Islet of Langerhans (tissue), 1 donor: Measurements from ENCODE around the gene PROB1.
"Not testable (repeated sequence)": the region's sequence is repeated elsewhere in the genome, so short reads cannot be mapped to it uniquely, and the experiment has no call there.

ENCODE experiments used
- FAIRE-seq: peaks from one replicate; lab custom pipeline; 2011; peaks lifted over from hg19 to GRCh38; lab: Jason Lieb, UNC

PROB1 gene

DNA sequence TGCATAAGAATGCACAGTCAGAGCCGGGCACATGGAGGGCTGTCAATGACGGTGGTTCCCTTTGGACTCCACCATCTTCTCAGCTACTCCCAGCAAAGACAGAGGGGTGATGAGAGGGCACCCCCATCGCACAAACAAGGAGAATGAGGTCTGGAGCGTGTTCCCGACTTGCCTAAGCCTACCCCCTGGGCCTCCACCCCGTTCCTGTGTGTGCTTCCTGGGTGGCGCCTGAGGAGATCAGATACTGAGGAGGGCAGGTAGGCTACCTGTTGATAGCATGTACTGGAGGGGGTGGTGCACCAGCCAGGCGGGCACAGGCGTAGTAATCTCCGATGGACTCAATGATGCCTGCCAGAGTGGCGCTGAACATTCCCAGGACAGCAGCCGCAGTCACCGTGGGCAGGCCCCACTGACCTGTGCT is 16.0 kb downstream of the PROB1 start:
- FAIRE-seq: no peak

DNA sequence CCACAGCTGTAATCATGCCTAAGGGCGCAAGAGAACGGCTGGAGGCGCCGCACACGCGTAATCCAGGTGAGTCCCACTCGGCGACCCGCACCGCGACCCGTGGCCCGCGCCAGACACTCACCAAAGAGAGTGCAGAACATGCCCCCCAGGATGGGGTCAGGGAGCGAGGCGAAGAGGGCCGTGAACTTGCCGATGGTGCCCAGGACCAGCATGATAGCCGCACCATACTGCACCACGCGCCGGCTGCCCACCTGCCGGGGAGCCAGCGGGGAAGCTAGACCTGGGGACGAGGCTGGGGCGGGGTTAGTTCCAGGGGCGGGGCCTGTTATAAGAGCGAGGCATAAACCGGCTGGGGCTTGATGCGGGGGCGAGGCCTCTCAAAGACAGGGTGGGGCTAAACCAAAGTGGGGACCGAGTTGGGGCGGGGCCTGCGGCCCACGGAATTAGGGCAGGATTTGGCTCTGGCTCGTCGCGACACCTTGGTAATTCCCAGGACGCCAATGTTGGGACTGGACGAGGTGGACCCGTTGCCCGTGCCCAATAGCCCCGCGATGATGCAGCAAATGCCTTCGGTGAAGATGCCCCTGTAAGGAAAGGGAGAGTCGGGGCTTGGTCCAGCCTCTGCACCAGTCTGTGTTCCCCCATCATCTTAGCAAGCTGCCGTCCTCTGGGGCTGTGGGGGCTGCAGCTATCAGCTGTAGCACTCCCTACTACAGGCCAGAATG is 16.6 kb downstream of the PROB1 start:
- no peak for FAIRE-seq

DNA sequence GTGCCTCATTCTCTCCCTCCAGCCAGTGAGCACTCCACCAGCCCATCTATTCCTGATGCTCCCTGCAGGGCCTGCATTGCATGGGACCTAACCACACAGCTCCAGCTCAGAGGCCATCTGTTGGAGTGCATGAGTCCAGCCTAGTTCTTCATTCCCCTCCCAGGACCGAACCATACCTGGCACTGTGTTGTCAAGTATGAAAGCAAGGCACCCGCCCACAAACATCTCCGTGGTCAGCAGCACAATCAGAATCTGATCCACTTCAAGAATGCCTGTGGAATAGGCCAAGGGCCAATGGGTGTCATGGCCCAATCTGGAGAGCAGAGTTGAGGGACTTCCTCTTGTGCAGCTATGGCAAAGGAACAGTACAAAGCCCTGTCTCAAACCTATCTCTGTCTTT is 17.7 kb downstream of the PROB1 start:
- no peak for FAIRE-seq

DNA sequence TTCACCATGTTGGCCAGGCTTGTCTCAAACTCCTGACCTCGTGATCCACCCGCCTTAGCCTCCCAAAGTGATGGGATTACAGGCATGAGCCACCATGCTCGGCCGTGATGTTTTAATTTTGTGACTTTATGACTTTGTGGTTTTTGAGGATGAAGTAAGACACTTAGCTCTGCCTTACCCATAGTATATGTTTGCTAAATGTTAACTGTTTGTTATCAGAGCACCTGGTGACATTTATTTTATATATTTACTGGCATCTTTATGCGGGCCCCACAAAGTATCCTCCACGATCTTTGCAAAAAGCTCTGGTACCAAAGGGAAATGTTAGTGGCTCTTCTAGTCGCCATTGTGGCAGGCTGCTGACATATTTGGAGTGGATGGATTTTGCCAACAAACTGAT is 18.5 kb downstream of the PROB1 start:
- no peak for FAIRE-seq

DNA sequence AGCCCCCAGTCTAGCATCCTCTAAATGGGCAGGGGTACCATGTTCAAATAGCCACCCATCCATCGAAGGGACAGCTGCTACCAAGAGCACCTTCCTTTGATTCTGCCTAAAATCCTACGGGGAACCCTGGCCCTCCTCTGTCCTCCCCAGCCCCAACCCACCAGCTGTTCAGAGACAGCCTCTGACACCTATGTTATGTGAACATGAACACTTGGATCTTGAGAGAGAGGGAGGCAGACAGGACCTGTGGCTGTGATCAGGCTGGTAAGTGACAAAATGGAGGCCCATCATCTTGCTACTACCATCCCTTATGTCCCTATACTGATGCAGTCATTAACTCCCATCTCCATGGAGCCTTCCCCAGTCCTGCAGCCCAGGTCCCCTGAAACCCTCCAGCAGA is 20.0 kb downstream of the PROB1 start:
- FAIRE-seq: no peak

DNA sequence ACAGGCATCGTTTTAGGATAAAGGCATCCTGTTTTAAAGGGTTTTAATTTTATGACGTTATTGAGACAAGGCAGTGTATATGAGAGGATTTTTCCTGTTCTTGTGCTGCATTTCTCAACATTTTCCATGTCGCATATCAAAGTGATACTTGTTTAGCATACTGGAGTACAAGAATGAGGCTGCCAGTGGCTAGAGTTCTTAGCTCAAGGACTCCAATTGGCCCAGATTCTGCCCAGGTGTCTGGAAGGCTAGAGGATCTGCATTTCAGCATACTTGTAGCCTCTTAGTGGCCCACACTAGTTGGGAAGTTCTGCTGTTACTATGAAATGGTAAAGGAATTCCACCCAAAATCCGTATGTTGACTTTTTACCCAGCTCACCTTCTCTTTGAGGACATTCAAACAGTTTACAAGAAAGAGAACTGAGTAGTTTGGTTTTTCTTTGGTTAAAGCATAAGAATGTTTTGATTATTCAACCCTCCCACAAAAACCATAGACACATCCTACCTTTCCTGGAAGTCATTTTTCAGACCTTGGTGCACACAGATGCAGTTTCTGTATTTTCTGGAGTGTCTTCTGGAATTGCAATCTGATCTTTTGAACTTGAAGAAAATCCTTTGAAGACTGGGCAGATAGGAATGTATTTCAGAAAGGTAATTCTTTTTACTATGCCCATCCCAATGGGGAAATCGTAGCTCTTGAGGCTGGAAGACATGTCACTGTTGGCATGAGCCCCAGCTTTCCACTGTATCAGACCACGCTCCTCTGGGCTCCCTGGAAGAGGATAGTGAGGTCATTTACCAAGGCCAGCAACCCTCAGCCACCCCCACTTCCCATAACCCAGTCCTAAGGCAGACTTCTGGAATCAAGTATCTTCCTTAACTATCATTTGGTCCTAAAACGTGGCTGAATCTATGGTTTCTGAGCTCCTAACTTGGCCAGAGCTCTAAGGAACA is 23.1 kb downstream of the PROB1 start:
- FAIRE-seq: no peak

DNA sequence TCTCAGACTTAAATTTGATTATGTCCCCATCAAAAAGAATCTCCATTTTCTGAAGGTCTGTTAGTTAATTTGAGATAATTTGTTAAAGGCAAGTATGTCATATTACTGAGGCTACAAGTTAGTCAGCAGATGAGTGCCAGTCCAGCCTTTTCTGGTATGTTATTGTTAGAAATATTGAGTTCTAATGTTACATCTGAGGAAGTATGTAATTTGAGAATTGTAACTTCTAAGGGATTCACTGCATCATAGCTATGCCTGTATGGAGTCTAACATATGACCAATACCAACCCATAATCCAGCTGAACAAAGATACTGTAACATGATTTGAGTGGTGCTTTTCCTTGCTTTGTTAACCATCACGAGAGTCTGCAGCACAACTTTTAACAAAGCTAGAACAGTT is 25.7 kb downstream of the PROB1 start:
- FAIRE-seq: no peak

DNA sequence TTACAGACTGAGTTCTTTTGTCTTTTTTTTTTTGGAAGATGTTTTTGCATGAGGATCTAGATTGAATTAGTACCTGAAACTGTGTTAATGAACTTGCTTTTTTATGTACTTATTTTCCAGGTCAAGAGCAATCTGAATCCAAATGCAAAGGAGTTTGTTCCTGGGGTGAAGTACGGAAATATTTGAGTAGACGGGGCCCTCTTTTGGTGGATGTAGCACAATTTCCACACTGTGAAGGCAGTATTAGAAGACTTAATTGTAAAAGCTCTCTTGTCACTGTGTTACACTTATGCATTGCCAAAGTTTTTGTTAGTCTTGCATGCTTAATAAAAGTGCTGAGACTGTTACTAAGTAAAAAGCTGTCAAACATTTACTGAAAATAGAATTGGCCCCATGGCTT is 26.3 kb downstream of the PROB1 start:
- FAIRE-seq: no peak

DNA sequence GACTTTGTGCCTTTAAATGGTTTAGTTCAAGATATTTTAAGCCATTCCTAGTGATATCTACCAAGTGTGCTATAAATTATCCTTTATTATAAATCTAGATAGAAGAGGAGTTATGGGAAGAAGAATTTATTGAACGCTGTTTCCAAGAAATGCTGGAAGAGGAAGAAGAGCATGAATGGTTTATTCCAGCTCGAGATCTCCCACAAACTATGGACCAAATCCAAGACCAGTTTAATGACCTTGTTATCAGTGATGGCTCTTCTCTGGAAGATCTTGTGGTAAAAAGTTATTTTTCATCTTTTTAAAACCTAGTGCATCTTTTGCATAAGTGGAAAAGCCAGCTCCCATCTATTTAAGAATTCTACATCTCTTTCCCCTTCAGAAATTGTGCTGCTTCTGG is 30.4 kb downstream of the PROB1 start:
- FAIRE-seq: no peak

DNA sequence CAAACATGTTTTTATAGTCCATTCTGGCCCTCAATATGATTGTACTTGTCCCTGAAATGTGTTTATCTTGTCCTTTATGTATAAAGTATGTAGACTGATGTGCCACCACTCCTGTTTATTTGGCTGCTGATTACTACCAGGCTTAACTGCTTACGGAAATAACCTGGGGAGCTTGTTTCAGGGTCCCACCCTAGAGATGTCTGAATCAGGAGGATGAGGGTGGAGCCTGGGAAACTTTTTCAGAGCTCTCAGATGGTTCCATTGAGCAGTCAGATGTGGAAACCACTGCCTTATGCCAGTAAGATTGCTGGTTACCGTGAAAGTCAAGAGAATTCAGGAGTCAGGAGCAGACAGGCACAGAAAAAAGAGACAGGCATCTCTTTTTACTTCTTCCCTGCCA is 31.0 kb downstream of the PROB1 start:
- no peak for FAIRE-seq

DNA sequence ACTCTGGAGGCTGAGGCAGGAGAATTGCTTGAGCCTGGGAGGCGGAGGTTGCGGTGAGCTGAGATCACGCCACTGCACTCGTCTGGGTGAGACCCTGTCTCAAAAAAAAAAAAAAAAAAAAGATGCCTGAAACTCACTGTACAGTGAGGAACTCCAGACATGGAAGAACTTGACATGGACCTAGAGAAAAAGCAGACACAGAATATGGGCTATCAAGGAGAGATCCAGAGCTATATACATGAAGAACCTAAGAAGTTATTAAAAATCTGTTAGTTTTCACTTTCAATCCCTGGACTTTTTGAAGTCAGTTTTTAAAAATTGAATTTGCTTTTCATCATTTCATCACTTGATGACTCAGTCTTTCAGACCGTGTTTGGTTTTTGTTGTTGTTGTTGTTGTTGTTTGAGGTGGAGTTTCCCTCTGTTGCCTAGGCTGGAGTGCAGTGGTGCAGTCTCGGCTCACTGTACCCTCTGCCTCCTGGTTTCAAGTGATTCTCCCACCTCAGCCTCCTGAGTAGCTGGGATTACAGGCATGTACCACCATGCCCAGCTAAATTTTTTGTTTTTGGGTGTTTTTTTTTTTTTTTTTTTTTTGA is 33.0 kb downstream of the PROB1 start:
- FAIRE-seq: no peak

DNA sequence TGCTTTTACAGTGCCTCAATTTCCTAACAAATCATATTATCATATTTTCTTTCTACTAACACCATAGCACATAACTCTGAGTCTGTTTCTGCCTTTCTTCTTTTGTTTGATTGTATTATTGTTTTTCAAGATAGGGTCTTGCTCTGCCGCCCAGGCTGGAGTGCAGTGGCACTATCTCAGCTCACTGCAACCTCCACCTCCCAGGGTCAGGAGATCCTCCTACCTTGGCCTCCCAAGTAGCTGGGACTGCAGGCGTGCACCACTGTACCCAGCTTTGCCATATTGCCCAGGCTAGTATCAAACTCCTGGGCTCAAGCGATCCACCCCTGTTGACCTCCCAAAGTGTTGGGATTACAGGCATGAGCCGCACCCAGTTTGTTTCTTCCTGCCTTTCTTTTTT is 34.5 kb downstream of the PROB1 start:
- FAIRE-seq: no peak

DNA sequence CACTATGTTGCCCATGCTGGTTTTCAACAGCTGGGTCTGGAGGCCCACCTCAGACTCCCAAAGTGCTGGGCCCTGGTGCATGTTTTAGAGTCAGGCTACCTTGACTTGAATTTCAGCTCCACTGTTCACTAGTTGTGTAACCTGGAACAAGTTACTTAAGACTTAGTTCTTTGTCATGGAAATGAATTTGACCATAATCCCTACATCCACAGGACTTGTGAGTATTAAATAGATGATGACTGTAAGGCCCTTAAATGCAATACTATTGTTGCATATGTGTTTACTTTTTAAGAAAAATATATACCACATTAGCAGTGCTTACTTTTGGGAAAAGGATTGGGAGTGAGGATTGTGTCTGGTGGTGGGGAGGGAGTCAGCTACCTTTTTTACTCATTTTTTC is 36.8 kb downstream of the PROB1 start:
- no peak for FAIRE-seq

DNA sequence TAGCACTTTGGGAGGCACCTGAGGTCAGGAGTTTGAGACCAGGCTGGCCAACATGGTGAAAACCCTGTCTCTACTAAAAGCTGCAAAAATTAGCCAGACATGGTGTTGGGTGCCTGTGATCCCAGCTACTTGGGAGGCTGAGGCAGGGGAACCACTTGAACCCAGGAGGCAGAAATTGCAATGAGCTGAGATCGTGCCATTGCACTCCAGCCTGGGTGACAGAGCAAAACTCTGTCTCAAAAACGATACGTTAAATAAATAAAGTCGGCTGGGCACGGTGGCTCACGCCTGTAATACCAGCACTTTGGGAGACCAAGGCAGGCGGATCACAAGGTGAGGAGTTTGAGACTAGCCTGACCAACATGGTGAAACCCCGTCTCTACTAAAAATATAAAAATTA is 39.0 kb downstream of the PROB1 start:
- not testable (repeated sequence) for FAIRE-seq

DNA sequence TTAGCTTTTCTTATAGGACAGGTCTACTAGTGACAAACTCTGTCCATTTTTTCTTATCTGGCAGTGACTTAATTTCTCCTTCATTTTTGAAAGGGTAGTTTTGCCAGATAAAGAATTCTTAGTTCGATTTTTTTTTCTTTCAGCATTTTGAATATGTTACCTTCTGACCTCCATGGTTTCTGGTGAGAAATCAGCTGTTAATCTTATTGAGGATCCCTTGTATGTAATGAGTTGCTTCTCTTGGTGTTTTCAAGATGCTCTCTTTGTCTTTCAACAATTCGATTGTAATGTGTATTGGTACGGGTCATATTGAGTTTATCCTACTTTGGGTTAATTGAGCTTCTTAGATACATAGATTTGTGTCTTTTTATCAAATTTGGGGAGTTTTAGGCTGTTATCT is 40.7 kb downstream of the PROB1 start:
- no peak for FAIRE-seq

DNA sequence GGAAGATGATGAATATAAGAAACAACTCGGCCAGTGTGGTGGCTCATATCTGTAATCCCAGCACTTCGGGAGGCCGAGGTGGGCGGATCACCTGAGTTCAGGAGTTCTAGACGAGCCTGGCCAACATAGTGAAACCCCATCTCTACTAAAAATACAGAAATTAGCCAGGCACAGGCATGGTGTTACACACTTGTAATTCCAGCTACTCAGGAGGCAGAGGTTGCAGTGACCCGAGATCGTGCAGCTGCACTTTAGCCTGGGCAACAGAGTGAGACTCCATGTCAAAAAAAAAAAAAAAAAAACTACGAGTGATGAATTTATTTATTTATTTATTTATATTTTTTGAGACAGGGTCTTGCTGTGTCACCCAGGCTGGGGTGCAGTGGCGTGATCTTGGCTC is 47.0 kb downstream of the PROB1 start:
- not testable (repeated sequence) for FAIRE-seq

DNA sequence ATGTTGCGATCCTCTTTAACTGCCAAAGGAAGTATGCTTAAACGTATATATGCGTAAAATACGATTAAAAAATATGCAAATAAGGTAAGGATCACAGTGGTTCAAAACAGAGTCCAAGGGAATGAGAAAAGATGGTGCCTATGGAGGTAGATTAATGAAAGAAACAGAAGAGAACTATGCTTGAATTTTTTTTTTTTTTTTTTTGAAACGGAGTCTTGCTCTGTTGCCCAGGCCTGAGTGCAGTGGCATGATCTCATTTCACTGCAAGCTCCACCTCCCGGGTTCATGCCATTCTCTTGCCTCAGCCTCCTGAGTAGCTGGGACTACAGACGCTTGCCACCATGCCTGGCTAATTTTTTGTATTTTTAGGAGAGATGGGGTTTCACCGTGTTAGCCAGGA is 49.5 kb downstream of the PROB1 start:
- FAIRE-seq: not testable (repeated sequence)

DNA sequence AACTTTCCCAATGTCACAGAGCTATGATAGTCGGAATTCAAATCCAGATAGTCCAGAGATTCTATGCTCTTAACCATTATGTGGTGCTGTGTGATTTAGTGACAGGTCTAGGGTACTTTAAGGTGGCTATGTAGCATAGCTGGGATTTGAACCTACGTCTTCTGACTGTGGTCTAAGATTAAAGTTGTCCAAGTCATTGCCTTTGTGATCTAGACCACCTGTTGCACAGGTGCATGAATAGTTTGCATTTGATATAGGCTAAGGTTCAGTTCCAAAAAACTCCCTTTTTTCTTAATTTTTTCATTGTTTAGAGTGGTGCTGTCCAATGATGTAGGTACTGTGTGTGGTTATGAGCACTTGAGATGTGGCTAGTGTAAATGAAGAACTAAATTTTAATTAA is 50.7 kb downstream of the PROB1 start:
- no peak for FAIRE-seq

DNA sequence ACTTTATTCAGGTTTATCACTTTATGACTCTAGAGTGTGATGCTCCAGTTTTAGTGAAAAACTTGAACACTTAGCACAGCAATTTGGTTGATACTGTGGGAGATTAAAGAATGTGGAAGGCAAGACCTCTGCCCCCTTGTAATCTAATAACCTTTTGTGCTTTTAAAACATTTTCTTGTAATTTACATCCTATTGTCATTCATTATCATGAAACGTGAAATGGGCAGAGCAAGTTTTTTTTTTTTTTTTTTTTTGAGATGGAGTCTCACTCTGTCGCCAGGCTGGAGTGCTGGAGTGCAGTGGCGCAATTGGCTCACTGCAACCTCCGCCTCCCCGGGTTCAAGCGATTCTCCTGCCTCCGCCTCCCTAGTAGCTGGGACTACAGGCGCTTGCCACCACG is 51.4 kb downstream of the PROB1 start:
- no peak for FAIRE-seq

DNA sequence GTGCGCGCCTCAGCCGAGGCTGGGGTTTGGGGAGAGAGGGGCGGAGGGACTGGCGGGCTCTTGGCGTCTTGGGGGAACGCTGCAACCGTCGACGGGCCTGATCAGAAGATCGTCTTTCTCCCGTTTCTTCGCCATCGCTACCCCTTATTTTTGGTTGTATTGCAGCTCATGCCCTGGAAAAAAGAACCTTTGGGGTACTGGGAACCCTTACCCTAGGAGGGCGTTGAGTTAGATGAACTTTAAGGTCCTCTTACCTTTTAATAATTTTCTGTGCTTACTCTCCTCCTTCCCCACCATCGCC is 52.5 kb downstream of the PROB1 start:
- FAIRE-seq: no peak

DNA sequence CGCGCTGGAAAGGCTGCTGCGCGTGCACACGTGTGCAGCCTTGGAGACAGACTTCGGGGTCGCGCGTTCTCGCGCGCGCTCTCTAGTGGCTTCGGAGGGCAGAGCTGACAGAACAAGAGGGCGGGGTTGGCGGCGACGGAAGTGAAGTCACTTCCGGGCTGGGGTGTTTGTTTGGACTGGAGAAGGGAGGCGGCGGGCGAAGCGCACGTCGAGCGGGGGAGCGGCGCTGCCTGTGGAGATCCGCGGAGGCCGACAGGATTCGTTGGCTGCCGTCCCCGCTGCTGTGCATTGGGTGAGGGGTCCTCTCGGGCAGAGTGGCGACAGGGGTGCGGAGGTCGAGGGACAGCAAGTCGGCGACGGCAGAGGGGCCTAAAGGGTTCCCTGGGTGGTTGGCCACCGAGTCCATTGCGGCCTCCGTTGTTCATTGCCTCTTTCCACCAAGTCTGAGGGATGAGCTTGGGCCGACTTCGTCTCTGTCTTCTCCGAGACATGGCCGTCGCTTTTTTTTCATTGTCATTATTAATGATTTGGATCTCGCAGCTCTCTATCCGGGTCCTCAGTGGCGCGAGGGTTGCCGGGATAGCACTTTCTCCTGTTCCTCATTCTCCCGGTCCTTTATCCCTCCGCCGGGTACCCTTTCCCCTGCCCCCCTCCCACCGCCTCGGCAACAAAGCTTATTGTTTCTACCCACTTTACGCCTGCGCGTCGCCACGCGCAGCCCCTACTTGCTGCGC is 53.0 kb downstream of the PROB1 start, which contains the start of gene PAIP2:
Gene PAIP2 (plus strand): TSS at position 166 of the 734 bp plus-strand sequence. CDS start 21,931 bp downstream, outside the sequence.
- no peak for FAIRE-seq

DNA sequence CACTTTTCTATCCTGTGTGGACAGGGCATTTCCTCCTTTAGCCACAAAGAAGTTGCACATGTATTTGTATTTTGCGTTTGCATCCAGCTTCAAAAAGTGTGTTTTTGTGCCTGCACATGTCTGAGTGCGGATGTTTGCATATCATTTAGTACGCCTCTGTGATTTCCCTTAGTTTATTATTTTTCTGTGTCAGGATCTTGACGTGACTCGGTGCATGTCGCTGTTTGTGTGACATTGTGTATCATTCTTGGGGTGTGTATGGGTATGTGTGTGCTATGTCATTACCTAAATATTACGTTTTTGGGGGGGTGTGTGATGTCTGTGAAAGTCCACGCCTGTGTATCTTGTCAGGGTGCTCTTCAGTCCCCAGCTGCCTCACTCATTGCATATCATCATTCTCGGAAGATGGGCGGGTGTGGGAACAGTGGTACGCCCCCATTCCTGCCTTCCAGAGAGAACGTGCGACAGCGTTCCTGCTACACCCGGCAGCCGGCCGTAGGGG is 53.7 kb downstream of the PROB1 start:
- no peak for FAIRE-seq
